ENCODE measurements around the gene ZBED5.
"Not testable (repeated sequence)": the region's sequence is repeated elsewhere in the genome, so short reads cannot be mapped to it uniquely, and the experiment has no call there.

DNA sequence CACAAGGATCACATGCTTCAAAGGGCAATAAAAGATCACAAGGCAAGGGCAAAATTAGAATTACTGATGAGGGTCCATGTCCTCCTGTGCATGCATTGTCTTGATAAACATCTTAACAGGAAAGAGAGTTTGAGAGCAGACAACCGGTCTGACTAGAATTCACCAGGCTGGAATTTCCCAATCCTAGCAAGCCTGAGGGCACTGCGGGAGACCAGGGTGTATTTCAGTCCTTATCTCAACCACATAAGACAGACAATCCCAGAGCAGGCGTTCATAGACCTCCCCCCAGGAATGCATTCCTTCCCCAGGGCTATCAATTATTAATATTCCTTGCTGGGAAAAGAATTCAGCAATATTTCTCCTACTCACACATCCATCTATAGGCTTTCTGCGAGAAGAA is 26.4 kb upstream of the ZBED5 start:
- not testable (repeated sequence) for TF ChIP-seq CTCF (IDR thresholded peaks at IDR 0.05; ENCODE audit: insufficient read depth, low read length); REST (IDR thresholded peaks at IDR 0.05; ENCODE audit: insufficient replicate concordance, low read depth)
